HEK293 (cell line): ENCODE results near the gene THAP7.

ENCODE experiments used
- CTCF ChIP-seq: fragments of 450-650 bp; formaldehyde crosslinking; IDR thresholded peaks from 2 replicates; pipeline ENCODE4 v1.5.1; 2016; ENCODE audit warnings: missing biosample characterization, missing genetic modification characterization
- REST ChIP-seq: fragments of 450-650 bp; formaldehyde crosslinking; IDR thresholded peaks from 2 replicates; pipeline ENCODE4 v1.5.1; 2016; ENCODE audit warnings: missing biosample characterization, missing genetic modification characterization
- ZBTB11 ChIP-seq: fragments of 450-650 bp; formaldehyde crosslinking; conservative IDR thresholded peaks from 2 replicates; pipeline ENCODE4 v1.5.1; 2016; ENCODE audit warnings: low read depth, missing biosample characterization, missing genetic modification characterization
- ZNF394 ChIP-seq: fragments of 450-650 bp; formaldehyde crosslinking; IDR thresholded peaks from 2 replicates; pipeline ENCODE4 v1.5.1; 2016; ENCODE audit warnings: missing biosample characterization, missing genetic modification characterization, mild to moderate bottlenecking, moderate library complexity, borderline replicate concordance
- ZNF548 ChIP-seq: fragments of 450-650 bp; formaldehyde crosslinking; IDR thresholded peaks from 2 replicates; pipeline ENCODE4 v1.5.1; 2016; ENCODE audit warnings: missing biosample characterization, missing genetic modification characterization

GRCh38 chr22:20979243-20979809, 22.6 kb downstream of the THAP7 start:
- TF ChIP-seq CTCF (tag by site-specific recombination), result no peak
- TF ChIP-seq REST (tag by site-specific recombination), result no peak
- TF ChIP-seq ZBTB11, result no peak
- no peak for TF ChIP-seq ZNF548 (tag by site-specific recombination)
- TF ChIP-seq ZNF394 (tag by site-specific recombination), result no peak
